SK-N-SH treated with all-trans-retinoic acid at 6 μM for 48 hours (cell line): Measurements from ENCODE around the gene SRPRA.
"Not testable (repeated sequence)": the region's sequence is repeated elsewhere in the genome, so short reads cannot be mapped to it uniquely, and the experiment has no call there.

Experiments used
- ESRRG ChIP-seq: fragments of 250-450 bp; sonication (Bioruptor Pico); IDR thresholded peaks from 2 replicates; pipeline ENCODE4 v1.6.1; 2021; ENCODE audit warnings: mild to moderate bottlenecking
- GLIS3 ChIP-seq: fragments of 250-450 bp; sonication (Bioruptor Pico); IDR thresholded peaks from 2 replicates; pipeline ENCODE4 v1.5.0; 2020; ENCODE audit warnings: mild to moderate bottlenecking, moderate library complexity
- OSR1 ChIP-seq: fragments of 250-450 bp; sonication (Bioruptor Pico); IDR thresholded peaks from 2 replicates; pipeline ENCODE4 v1.8.0; 2022; ENCODE audit warnings: moderate library complexity, mild to moderate bottlenecking, inconsistent platforms
- PPARA ChIP-seq: fragments of 250-450 bp; sonication (Bioruptor Pico); IDR thresholded peaks from 2 replicates; pipeline ENCODE4 v1.5.0; 2020; ENCODE audit warnings: mild to moderate bottlenecking, borderline replicate concordance
- TCF4 ChIP-seq: fragments of 250-450 bp; sonication (Bioruptor Pico); IDR thresholded peaks from 2 replicates; pipeline ENCODE4 v1.8.0; 2021; ENCODE audit warnings: mild to moderate bottlenecking, moderate library complexity, borderline replicate concordance
- TOX ChIP-seq: fragments of 250-450 bp; sonication (Bioruptor Pico); IDR thresholded peaks from 2 replicates; pipeline ENCODE4 v1.8.0; 2021; ENCODE audit warnings: mild to moderate bottlenecking, moderate library complexity, borderline replicate concordance
- ZC3H10 ChIP-seq: fragments of 250-450 bp; sonication (Bioruptor Pico); IDR thresholded peaks from 2 replicates; pipeline ENCODE4 v1.5.1; 2021; ENCODE audit warnings: mild to moderate bottlenecking, moderate library complexity
- ZFP3 ChIP-seq: fragments of 250-450 bp; sonication (Bioruptor Pico); IDR thresholded peaks from 2 replicates; pipeline ENCODE4 v1.5.0; 2020; ENCODE audit warnings: mild to moderate bottlenecking, moderate library complexity
- ZFP30 ChIP-seq: fragments of 450-650 bp; formaldehyde crosslinking; IDR thresholded peaks from 2 replicates; pipeline ENCODE4 v1.5.0; 2022; ENCODE audit warnings: mild to moderate bottlenecking, moderate library complexity
- ZNF8 ChIP-seq: fragments of 450-650 bp; formaldehyde crosslinking; IDR thresholded peaks from 2 replicates; pipeline ENCODE4 v1.5.0; 2020; ENCODE audit warnings: mild to moderate bottlenecking, moderate library complexity
- TF ChIP-seq, protein P1 (sequence below): fragments of 250-450 bp; sonication (Bioruptor Pico); IDR thresholded peaks from 2 replicates; pipeline ENCODE4 v1.5.1; 2020; ENCODE audit warnings: low read depth, mild to moderate bottlenecking, moderate library complexity
- TF ChIP-seq, protein P2 (sequence below): fragments of 250-450 bp; sonication (Bioruptor Pico); IDR thresholded peaks from 2 replicates; pipeline ENCODE4 v1.8.0; 2020; ENCODE audit warnings: mild to moderate bottlenecking, moderate library complexity, borderline replicate concordance
- TF ChIP-seq, protein P3 (sequence below): fragments of 250-450 bp; sonication (Bioruptor Pico); IDR thresholded peaks from 2 replicates; pipeline ENCODE4 v1.5.1; 2021; ENCODE audit warnings: mild to moderate bottlenecking, moderate library complexity

DNA sequence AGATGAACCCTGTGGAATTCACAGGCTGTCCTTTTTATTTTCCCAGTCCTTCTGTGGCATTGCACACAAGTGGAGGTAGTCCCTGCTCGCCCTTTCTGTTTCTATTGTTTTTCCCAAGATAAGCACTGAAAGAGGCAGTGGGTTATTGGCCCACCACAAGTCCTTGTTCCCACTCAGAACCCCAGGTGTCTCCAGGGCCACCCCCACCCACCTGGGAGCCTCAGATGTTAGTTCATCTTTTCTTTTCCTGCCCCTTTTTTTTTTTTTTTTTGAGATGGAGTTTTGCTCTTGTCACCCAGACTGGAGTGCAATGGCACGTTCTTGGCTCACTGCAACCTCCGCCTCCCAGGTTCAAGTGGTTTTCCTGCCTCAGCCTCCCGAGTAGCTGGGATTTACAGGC lies 40.1 kb upstream of the SRPRA start:
- TF ChIP-seq ZFP3 (CRISPR knock-in tag); ESRRG (CRISPR knock-in tag); OSR1 (CRISPR knock-in tag); ZFP30; GLIS3 (CRISPR knock-in tag); ZNF8 (CRISPR knock-in tag); ZC3H10 (CRISPR knock-in tag); TCF4 (CRISPR knock-in tag); TOX; PPARA (CRISPR knock-in tag): not testable (repeated sequence)
- TF ChIP-seq, protein P1, sequence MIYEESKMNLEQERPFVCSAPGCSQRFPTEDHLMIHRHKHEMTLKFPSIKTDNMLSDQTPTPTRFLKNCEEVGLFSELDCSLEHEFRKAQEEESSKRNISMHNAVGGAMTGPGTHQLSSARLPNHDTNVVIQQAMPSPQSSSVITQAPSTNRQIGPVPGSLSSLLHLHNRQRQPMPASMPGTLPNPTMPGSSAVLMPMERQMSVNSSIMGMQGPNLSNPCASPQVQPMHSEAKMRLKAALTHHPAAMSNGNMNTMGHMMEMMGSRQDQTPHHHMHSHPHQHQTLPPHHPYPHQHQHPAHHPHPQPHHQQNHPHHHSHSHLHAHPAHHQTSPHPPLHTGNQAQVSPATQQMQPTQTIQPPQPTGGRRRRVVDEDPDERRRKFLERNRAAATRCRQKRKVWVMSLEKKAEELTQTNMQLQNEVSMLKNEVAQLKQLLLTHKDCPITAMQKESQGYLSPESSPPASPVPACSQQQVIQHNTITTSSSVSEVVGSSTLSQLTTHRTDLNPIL (CRISPR knock-in tag), result not testable (repeated sequence)
- TF ChIP-seq, protein P2, sequence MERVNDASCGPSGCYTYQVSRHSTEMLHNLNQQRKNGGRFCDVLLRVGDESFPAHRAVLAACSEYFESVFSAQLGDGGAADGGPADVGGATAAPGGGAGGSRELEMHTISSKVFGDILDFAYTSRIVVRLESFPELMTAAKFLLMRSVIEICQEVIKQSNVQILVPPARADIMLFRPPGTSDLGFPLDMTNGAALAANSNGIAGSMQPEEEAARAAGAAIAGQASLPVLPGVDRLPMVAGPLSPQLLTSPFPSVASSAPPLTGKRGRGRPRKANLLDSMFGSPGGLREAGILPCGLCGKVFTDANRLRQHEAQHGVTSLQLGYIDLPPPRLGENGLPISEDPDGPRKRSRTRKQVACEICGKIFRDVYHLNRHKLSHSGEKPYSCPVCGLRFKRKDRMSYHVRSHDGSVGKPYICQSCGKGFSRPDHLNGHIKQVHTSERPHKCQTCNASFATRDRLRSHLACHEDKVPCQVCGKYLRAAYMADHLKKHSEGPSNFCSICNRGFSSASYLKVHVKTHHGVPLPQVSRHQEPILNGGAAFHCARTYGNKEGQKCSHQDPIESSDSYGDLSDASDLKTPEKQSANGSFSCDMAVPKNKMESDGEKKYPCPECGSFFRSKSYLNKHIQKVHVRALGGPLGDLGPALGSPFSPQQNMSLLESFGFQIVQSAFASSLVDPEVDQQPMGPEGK (CRISPR knock-in tag), result not testable (repeated sequence)
- TF ChIP-seq, protein P3, sequence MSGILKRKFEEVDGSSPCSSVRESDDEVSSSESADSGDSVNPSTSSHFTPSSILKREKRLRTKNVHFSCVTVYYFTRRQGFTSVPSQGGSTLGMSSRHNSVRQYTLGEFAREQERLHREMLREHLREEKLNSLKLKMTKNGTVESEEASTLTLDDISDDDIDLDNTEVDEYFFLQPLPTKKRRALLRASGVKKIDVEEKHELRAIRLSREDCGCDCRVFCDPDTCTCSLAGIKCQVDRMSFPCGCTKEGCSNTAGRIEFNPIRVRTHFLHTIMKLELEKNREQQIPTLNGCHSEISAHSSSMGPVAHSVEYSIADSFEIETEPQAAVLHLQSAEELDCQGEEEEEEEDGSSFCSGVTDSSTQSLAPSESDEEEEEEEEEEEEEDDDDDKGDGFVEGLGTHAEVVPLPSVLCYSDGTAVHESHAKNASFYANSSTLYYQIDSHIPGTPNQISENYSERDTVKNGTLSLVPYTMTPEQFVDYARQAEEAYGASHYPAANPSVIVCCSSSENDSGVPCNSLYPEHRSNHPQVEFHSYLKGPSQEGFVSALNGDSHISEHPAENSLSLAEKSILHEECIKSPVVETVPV (CRISPR knock-in tag), result not testable (repeated sequence)
